Liver (tissue), 9 donors: Measurements from ENCODE around the gene TNFAIP8. TPM values are rescaled to one million over a fixed set of nuclear protein-coding genes. Genes with fewer than 3 reads are reported as not detected.

ENCODE experiments used
- DNase-seq: peaks from one replicate; pipeline ENCODE4 v3.0.0-alpha.2; 2017; ENCODE audit warnings: low spot score
- H3K27ac ChIP-seq, 2 donors: one replicate each; pipeline ENCODE4 v1.7.0; 2013; ENCODE audit warnings: inconsistent platforms in 2 of 2, low read length in 2 of 2, control low read depth in 1 of 2, low read depth in 1 of 2, mild to moderate bottlenecking in 1 of 2
- H3K27me3 ChIP-seq, 4 donors: one replicate each; pipeline versions ENCODE4 v1.6.1 to v1.7.0; 2013; ENCODE audit warnings: low read length in 3 of 4, inconsistent platforms in 1 of 4, mild to moderate bottlenecking in 1 of 4, moderate library complexity in 1 of 4; ENCODE audit not compliant: control insufficient read depth in 4 of 4, insufficient read depth in 4 of 4
- H3K36me3 ChIP-seq, 4 donors: one replicate each; pipeline versions ENCODE4 v1.6.1 to v1.7.0; 2013; ENCODE audit warnings: low read length in 3 of 4, mild to moderate bottlenecking in 3 of 4, low read depth in 1 of 4, moderate library complexity in 1 of 4; ENCODE audit not compliant: control insufficient read depth in 4 of 4, insufficient read depth in 3 of 4
- H3K4me1 ChIP-seq, 4 donors: one replicate each; pipeline versions ENCODE4 v1.6.1 to v1.7.0; 2013; ENCODE audit warnings: low read length in 3 of 4, mild to moderate bottlenecking in 3 of 4, moderate library complexity in 1 of 4; ENCODE audit not compliant: control insufficient read depth in 4 of 4, insufficient read depth in 4 of 4
- H3K4me3 ChIP-seq, 3 donors: one replicate each; pipeline versions ENCODE4 v1.6.1 to v1.7.0; 2013; ENCODE audit warnings: low read length in 3 of 3, control low read depth in 1 of 3, low read depth in 1 of 3, mild to moderate bottlenecking in 1 of 3
- H3K9ac ChIP-seq, 2 donors: one replicate each; pipeline ENCODE4 v1.7.0; 2013; ENCODE audit warnings: low read length in 2 of 2, mild to moderate bottlenecking in 2 of 2, moderate library complexity in 2 of 2, control low read depth in 1 of 2, low read depth in 1 of 2
- H3K9me3 ChIP-seq, 4 donors: one replicate each; pipeline versions ENCODE4 v1.6.1 to v1.7.0; 2013; ENCODE audit warnings: low read length in 3 of 4; ENCODE audit not compliant: control insufficient read depth in 4 of 4
- EGR1 ChIP-seq, 2 donors: IDR thresholded peaks; 2 replicates each; pipeline ENCODE4 v1.6.1; 2016 to 2018; ENCODE audit warnings: antibody characterized with exemption in 2 of 2, low read depth in 2 of 2
- FOXA1 ChIP-seq: IDR thresholded peaks from 2 replicates; pipeline ENCODE4 v1.6.1; 2016; ENCODE audit warnings: antibody characterized with exemption
- FOXA2 ChIP-seq: IDR thresholded peaks from 2 replicates; pipeline ENCODE4 v1.6.1; 2016; ENCODE audit warnings: antibody characterized with exemption
- GABPA ChIP-seq, 2 donors: IDR thresholded peaks in 1 of 2; conservative IDR thresholded peaks in 1 of 2; 2 replicates each; pipeline ENCODE4 v1.6.1; 2016; ENCODE audit warnings: antibody characterized with exemption in 2 of 2, mild to moderate bottlenecking in 1 of 2, moderate library complexity in 1 of 2
- HNF4A ChIP-seq, 2 donors: conservative IDR thresholded peaks; 2 replicates each; pipeline ENCODE4 v1.6.1; 2016; ENCODE audit warnings: antibody characterized with exemption in 2 of 2, mild to moderate bottlenecking in 2 of 2
- HNF4G ChIP-seq: IDR thresholded peaks from 2 replicates; pipeline ENCODE4 v1.6.1; 2016; ENCODE audit warnings: antibody characterized with exemption
- NR2F2 ChIP-seq: IDR thresholded peaks from 2 replicates; pipeline ENCODE4 v1.6.1; 2016; ENCODE audit warnings: antibody characterized with exemption
- RAD21 ChIP-seq, 2 donors: IDR thresholded peaks; 2 replicates each; pipeline ENCODE4 v1.6.1; 2016; ENCODE audit warnings: antibody characterized with exemption in 2 of 2, mild to moderate bottlenecking in 2 of 2
- RXRA ChIP-seq, 2 donors: IDR thresholded peaks; 2 replicates each; pipeline ENCODE4 v1.6.1; 2017 to 2018; ENCODE audit warnings: antibody characterized with exemption in 2 of 2, mild to moderate bottlenecking in 1 of 2
- SP1 ChIP-seq: IDR thresholded peaks from 2 replicates; pipeline ENCODE4 v1.6.1; 2018; ENCODE audit warnings: antibody characterized with exemption, mild to moderate bottlenecking
- TAF1 ChIP-seq: conservative IDR thresholded peaks from 2 replicates; pipeline ENCODE4 v1.6.1; 2016; ENCODE audit warnings: antibody characterized with exemption, mild to moderate bottlenecking
- YY1 ChIP-seq: IDR thresholded peaks from 2 replicates; pipeline ENCODE4 v1.6.1; 2016; ENCODE audit warnings: antibody characterized with exemption, mild to moderate bottlenecking
- WGBS: extraction: QIAGEN DNeasy Blood & Tissue Kit; methylation state at CpG from one replicate; pipeline ENCODE4 v1.1.7; 2013; 5-methylcytosine and 5-hydroxymethylcytosine counted together
- polyA plus RNA-seq, 2 donors: library from polyadenylated mRNA; stranded (reverse) in 1 of 2; unstranded in 1 of 2; fragments of 200-250 nt in 1 of 2; fragments of >200 nt in 1 of 2; fragmentation: Nextera tagmentation in 1 of 2; extraction: Ambion mirVana in 1 of 2; gene quantifications; one replicate each; pipeline versions ENCODE4 v1.2.1 to v1.2.3, GENCODE V29; 2013 to 2015
- total RNA-seq, 2 donors: library from RNA; depleted of rRNA; stranded (reverse); fragments of >200 nt; gene quantifications; one replicate each; pipeline ENCODE4 v1.2.3, GENCODE V29; 2014
- TF ChIP-seq, protein P1 (sequence below): IDR thresholded peaks from 2 replicates; pipeline ENCODE4 v1.6.1; 2016; ENCODE audit warnings: antibody characterized with exemption
- TF ChIP-seq, protein P2 (sequence below): IDR thresholded peaks from 2 replicates; pipeline ENCODE4 v1.6.1; 2016; ENCODE audit warnings: antibody characterized with exemption, mild to moderate bottlenecking
- TF ChIP-seq, protein P3 (sequence below): IDR thresholded peaks from 2 replicates; pipeline ENCODE4 v1.6.1; 2016; ENCODE audit warnings: antibody characterized with exemption
- TF ChIP-seq, protein P4 (sequence below): IDR thresholded peaks from 2 replicates; pipeline ENCODE4 v1.6.1; 2016; ENCODE audit warnings: antibody characterized with exemption
- TF ChIP-seq, protein P5 (sequence below): fragments of 150-350 bp; IDR thresholded peaks from 2 replicates; pipeline ENCODE4 v1.5.1; 2017; ENCODE audit warnings: improper control_type of control experiment, low read depth, low read length; ENCODE audit not compliant: missing input control
- donor health status: healthy.
- donor health status: healthy.
- donor health status: healthy.
- donor health status: healthy.
- donor health status: healthy.

Gene TNFAIP8
- total and polyA plus RNA-seq, 4 donors, result 2.6 to 28.6 (median 4.4) TPM

DNA sequence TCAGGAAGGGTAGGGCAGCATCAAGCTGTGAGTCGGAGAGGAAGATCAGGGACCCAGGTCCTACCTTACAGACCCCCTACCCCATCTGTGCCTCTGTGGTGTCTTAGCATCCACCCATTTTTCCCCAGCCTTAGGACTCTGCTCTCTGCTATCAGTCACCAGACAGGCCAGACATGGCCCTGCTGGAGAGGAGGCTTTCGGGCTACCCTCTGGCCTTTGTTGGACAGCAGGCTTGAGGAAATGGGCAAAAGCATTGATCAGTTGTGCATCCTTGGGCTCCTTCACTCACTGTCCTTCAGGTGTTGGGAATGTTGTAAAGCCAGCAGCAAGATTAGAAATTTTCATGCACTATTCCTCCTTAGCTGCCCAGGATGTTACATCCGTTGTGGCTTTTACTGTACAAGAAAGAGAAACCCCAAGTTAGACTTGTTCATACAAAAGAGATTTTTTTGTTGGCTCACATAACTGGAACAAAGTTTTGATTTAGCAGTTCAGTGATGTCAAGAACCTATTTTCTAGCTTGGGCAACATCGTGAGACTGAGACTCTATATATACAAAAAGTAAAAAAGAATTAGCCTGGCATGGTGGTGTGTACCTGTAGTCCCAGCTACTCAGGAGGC is 17.4 kb upstream of the TNFAIP8 start:
- H3K27me3 ChIP-seq, result no peaks in the 10 kb centered on the region
- H3K4me3 ChIP-seq, result no peak overlapping the region
- H3K9me3 ChIP-seq, result no peaks in the 10 kb centered on the region
- 88% methylated on average over 4 of the region's 4 CpGs for whole genome bisulfite sequencing
- H3K36me3 ChIP-seq, result no peaks in the 10 kb centered on the region
- no peak for TF ChIP-seq HNF4G
- no peak for TF ChIP-seq EGR1 (IDR thresholded peaks at IDR 0.05; ENCODE audit: low read depth in 2 of 2)
- TF ChIP-seq, protein P1, sequence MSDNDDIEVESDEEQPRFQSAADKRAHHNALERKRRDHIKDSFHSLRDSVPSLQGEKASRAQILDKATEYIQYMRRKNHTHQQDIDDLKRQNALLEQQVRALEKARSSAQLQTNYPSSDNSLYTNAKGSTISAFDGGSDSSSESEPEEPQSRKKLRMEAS, result no peak
- TF ChIP-seq, protein P2, sequence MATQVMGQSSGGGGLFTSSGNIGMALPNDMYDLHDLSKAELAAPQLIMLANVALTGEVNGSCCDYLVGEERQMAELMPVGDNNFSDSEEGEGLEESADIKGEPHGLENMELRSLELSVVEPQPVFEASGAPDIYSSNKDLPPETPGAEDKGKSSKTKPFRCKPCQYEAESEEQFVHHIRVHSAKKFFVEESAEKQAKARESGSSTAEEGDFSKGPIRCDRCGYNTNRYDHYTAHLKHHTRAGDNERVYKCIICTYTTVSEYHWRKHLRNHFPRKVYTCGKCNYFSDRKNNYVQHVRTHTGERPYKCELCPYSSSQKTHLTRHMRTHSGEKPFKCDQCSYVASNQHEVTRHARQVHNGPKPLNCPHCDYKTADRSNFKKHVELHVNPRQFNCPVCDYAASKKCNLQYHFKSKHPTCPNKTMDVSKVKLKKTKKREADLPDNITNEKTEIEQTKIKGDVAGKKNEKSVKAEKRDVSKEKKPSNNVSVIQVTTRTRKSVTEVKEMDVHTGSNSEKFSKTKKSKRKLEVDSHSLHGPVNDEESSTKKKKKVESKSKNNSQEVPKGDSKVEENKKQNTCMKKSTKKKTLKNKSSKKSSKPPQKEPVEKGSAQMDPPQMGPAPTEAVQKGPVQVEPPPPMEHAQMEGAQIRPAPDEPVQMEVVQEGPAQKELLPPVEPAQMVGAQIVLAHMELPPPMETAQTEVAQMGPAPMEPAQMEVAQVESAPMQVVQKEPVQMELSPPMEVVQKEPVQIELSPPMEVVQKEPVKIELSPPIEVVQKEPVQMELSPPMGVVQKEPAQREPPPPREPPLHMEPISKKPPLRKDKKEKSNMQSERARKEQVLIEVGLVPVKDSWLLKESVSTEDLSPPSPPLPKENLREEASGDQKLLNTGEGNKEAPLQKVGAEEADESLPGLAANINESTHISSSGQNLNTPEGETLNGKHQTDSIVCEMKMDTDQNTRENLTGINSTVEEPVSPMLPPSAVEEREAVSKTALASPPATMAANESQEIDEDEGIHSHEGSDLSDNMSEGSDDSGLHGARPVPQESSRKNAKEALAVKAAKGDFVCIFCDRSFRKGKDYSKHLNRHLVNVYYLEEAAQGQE, result no peak
- TF ChIP-seq, protein P3, sequence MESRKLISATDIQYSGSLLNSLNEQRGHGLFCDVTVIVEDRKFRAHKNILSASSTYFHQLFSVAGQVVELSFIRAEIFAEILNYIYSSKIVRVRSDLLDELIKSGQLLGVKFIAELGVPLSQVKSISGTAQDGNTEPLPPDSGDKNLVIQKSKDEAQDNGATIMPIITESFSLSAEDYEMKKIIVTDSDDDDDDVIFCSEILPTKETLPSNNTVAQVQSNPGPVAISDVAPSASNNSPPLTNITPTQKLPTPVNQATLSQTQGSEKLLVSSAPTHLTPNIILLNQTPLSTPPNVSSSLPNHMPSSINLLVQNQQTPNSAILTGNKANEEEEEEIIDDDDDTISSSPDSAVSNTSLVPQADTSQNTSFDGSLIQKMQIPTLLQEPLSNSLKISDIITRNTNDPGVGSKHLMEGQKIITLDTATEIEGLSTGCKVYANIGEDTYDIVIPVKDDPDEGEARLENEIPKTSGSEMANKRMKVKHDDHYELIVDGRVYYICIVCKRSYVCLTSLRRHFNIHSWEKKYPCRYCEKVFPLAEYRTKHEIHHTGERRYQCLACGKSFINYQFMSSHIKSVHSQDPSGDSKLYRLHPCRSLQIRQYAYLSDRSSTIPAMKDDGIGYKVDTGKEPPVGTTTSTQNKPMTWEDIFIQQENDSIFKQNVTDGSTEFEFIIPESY, result no peak
- TF ChIP-seq, protein P4, sequence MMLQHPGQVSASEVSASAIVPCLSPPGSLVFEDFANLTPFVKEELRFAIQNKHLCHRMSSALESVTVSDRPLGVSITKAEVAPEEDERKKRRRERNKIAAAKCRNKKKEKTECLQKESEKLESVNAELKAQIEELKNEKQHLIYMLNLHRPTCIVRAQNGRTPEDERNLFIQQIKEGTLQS, result no peak
- TF ChIP-seq TAF1, result no peak
- no peak for TF ChIP-seq SP1
- no peak for TF ChIP-seq RXRA (IDR thresholded peaks at IDR 0.05)
- no peak for TF ChIP-seq NR2F2
- no peak for TF ChIP-seq RAD21 (IDR thresholded peaks at IDR 0.05)
- no peak for TF ChIP-seq GABPA (IDR thresholded peaks at IDR 0.05 in 1 of 2, conservative IDR thresholded peaks at IDR 0.05 in 1 of 2)
- no peak for TF ChIP-seq HNF4A (conservative IDR thresholded peaks at IDR 0.05)
- no peak for TF ChIP-seq YY1
- no peak for TF ChIP-seq FOXA1
- no peak for TF ChIP-seq FOXA2
- H3K27ac ChIP-seq, result no peak overlapping the region
- no peak for DNase-seq
- H3K9ac ChIP-seq, result no peak overlapping the region
- peaks cover 0 to 9% (median 0%) of the 10 kb centered on the region in 4 donors for H3K4me1 ChIP-seq

DNA sequence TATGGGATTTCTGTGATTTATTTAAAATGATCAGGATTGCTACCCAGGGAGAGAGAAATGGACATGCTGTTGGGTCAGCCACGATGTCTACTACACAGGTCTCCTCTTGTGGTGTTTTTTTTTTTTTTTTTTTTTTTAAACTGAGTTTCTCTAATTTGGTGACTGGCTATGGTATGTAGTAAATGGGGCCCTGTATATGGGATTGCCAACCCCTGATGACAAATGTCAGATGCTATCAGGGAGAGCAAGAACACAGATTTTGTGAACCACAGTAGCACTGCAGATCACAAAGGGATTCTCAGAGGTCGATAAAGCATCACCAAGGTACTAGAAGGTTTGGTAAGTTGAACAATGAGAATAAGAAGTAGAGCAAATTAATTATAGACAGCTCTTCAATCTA is 16.5 kb upstream of the TNFAIP8 start:
- Histone ChIP-seq H3K4me3 (no peak overlapping the region), H3K9me3 (no peaks in the 10 kb centered on the region), H3K4me1 (peaks cover 0 to 9% (median 0%) of the 10 kb centered on the region in 4 donors), H3K9ac (no peak overlapping the region), H3K36me3 (no peaks in the 10 kb centered on the region), H3K27me3 (no peaks in the 10 kb centered on the region), H3K27ac (no peak overlapping the region)
- DNase-seq, result no peak
- WGBS, result 95% methylated on average over 2 of the region's 2 CpGs
- TF ChIP-seq NR2F2 (no peak), TAF1 (no peak), HNF4A (conservative IDR thresholded peaks at IDR 0.05) (no peak), RXRA (IDR thresholded peaks at IDR 0.05) (no peak), FOXA2 (no peak), GABPA (IDR thresholded peaks at IDR 0.05 in 1 of 2, conservative IDR thresholded peaks at IDR 0.05 in 1 of 2) (no peak), RAD21 (IDR thresholded peaks at IDR 0.05) (no peak), YY1 (no peak), EGR1 (IDR thresholded peaks at IDR 0.05; ENCODE audit: low read depth in 2 of 2) (no peak)
- TF ChIP-seq, protein P1, result no peak
- TF ChIP-seq, protein P4, result no peak
- TF ChIP-seq, protein P5, sequence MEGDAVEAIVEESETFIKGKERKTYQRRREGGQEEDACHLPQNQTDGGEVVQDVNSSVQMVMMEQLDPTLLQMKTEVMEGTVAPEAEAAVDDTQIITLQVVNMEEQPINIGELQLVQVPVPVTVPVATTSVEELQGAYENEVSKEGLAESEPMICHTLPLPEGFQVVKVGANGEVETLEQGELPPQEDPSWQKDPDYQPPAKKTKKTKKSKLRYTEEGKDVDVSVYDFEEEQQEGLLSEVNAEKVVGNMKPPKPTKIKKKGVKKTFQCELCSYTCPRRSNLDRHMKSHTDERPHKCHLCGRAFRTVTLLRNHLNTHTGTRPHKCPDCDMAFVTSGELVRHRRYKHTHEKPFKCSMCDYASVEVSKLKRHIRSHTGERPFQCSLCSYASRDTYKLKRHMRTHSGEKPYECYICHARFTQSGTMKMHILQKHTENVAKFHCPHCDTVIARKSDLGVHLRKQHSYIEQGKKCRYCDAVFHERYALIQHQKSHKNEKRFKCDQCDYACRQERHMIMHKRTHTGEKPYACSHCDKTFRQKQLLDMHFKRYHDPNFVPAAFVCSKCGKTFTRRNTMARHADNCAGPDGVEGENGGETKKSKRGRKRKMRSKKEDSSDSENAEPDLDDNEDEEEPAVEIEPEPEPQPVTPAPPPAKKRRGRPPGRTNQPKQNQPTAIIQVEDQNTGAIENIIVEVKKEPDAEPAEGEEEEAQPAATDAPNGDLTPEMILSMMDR, result no peak
- TF ChIP-seq, protein P2, result no peak
